Testis (tissue), 3 donors: Measurements from ENCODE around the gene CFAP46. TPM values are rescaled to one million over a fixed set of nuclear protein-coding genes. Genes with fewer than 3 reads are reported as not detected.

ENCODE experiments used
- DNase-seq: peaks from one replicate; pipeline ENCODE4 v3.0.0-alpha.2; 2019
- H3K27ac ChIP-seq, 2 donors: fragments of 200-600 bp; sonication (generic); one replicate each; pipeline ENCODE4 v1.5.1; 2019
- H3K27me3 ChIP-seq: fragments of 200-600 bp; sonication (generic); one replicate; pipeline ENCODE4 v1.5.1; 2019
- H3K36me3 ChIP-seq: fragments of 200-600 bp; sonication (generic); one replicate; pipeline ENCODE4 v1.5.1; 2017; ENCODE audit warnings: low read depth; ENCODE audit errors: missing control alignments
- H3K4me1 ChIP-seq: fragments of 200-600 bp; sonication (generic); one replicate; pipeline ENCODE4 v1.5.1; 2019
- H3K4me3 ChIP-seq, 2 donors: fragments of 200-600 bp; sonication (generic); one replicate each; pipeline ENCODE4 v1.5.1; 2017 to 2019
- H3K9me3 ChIP-seq: fragments of 200-600 bp; sonication (generic); one replicate; pipeline ENCODE4 v1.5.1; 2017
- POLR2A ChIP-seq: fragments of 450-650 bp; IDR thresholded peaks from one replicate; pipeline ENCODE4 v1.6.1; 2017; ENCODE audit warnings: antibody characterized with exemption, mild to moderate bottlenecking, moderate library complexity
- WGBS, 2 donors: methylation state at CpG; one replicate each; pipeline ENCODE4 v1.1.5; 2018; 5-methylcytosine and 5-hydroxymethylcytosine counted together
- intact Hi-C: fragments of 100-400 bp; cut with DNase I; formaldehyde crosslinking; loops from one replicate; pipeline ENCODE4 v1.15.1; 2023; ENCODE audit warnings: low total_unique reads
- polyA plus RNA-seq: library from polyadenylated mRNA; stranded (reverse); fragments of 350-450 nt; fragmentation: Illumina TruSeq; extraction: RNeasy Lipid Tissue Mini Kit (QIAGEN cat#74804); gene quantifications from one replicate; pipeline ENCODE4 v1.2.3, GENCODE V29; 2014; ENCODE audit warnings: low read depth, low replicate concordance; ENCODE audit not compliant: insufficient read depth
- total RNA-seq, 2 donors: library from RNA; depleted of rRNA; stranded (reverse); fragments of >200 nt; gene quantifications; one replicate each; pipeline ENCODE4 v1.2.3, GENCODE V29; 2016
- TF ChIP-seq, protein P1 (sequence below), 3 experiments: fragments of 450-650 bp in 2 of 3; fragments of 200-600 bp in 1 of 3; sonication (generic) in 1 of 3; IDR thresholded peaks; one replicate each; pipeline ENCODE4 v1.5.1; 2016 to 2019; ENCODE audit warnings: antibody characterized with exemption in 3 of 3, mild to moderate bottlenecking in 2 of 3, moderate library complexity in 1 of 3

The CFAP46 gene
- total and polyA plus RNA-seq, 3 donors from 2014 or later: 36.0 to 67.6 (median 59.0) TPM

GRCh38 chr10:132787495-132788179 is 154.7 kb downstream of the CFAP46 start:
- H3K4me1 ChIP-seq: peaks cover 13% of the 10 kb centered on the region
- no peaks in the 10 kb centered on the region for H3K27me3 ChIP-seq
- no peak for DNase-seq
- TF ChIP-seq POLR2A: no peak
- TF ChIP-seq, protein P1, sequence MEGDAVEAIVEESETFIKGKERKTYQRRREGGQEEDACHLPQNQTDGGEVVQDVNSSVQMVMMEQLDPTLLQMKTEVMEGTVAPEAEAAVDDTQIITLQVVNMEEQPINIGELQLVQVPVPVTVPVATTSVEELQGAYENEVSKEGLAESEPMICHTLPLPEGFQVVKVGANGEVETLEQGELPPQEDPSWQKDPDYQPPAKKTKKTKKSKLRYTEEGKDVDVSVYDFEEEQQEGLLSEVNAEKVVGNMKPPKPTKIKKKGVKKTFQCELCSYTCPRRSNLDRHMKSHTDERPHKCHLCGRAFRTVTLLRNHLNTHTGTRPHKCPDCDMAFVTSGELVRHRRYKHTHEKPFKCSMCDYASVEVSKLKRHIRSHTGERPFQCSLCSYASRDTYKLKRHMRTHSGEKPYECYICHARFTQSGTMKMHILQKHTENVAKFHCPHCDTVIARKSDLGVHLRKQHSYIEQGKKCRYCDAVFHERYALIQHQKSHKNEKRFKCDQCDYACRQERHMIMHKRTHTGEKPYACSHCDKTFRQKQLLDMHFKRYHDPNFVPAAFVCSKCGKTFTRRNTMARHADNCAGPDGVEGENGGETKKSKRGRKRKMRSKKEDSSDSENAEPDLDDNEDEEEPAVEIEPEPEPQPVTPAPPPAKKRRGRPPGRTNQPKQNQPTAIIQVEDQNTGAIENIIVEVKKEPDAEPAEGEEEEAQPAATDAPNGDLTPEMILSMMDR (IDR thresholded peaks at IDR 0.05): no peak
- intact Hi-C loops: no loop called here
- WGBS, 2 donors: 1 to 3% methylated on average over 20 to 61 of the region's 80 CpGs
- no peak overlapping the region for H3K27ac ChIP-seq
- no peaks in the 10 kb centered on the region for H3K9me3 ChIP-seq
- H3K4me3 ChIP-seq: peak overlapping the region; percentile 6 to 34
- no peaks in the 10 kb centered on the region for H3K36me3 ChIP-seq

- Histone ChIP-seq H3K27ac (no peak overlapping the region), H3K9me3 (no peaks in the 10 kb centered on the region), H3K4me3 (peak overlapping the region in 1 of 2 donors; percentile 34), H3K27me3 (no peaks in the 10 kb centered on the region), H3K36me3 (no peaks in the 10 kb centered on the region), H3K4me1 (peaks cover 13% of the 10 kb centered on the region)
- no peak for DNase-seq
- WGBS, 2 donors: 3% methylated on average over 18 to 73 of the region's 80 CpGs
- TF ChIP-seq, protein P1 (IDR thresholded peaks at IDR 0.05): no peak
- no peak for TF ChIP-seq POLR2A
- intact Hi-C loops: no loop called here
Measured at GRCh38 chr10:132786884-132787494, 155.4 kb downstream of the CFAP46 start.

DNA sequence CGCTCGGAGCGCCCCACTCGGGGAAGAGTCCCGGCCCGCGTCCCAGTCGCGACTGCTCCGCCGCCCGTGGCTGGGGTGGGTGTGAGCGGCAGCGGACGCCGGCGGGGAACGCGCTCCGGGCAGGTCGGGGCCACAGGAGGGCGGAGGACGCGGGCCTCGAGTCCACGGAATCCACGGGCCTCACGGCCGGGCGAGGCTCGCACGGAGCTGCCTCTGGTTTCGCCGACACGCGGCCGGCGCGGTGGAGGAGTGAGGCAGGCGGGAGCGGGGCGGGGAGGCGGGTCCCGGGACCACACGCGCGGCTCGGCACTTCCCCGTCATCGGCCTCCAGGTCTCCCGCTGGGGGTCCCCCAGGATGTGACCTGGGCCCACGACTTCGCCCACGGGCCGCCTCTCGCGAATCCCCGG is 155.9 kb downstream of the CFAP46 start:
- no peak overlapping the region for H3K27ac ChIP-seq
- no peaks in the 10 kb centered on the region for H3K9me3 ChIP-seq
- H3K4me3 ChIP-seq: peak overlapping the region in 1 of 2 donors; percentile 34
- H3K27me3 ChIP-seq: no peaks in the 10 kb centered on the region
- intact Hi-C loops: no loop called here
- peaks cover 13% of the 10 kb centered on the region for H3K4me1 ChIP-seq
- H3K36me3 ChIP-seq: no peaks in the 10 kb centered on the region
- 2% methylated on average over 47 to 53 of the region's 58 CpGs for WGBS, 2 donors
- no peak for TF ChIP-seq POLR2A
- TF ChIP-seq, protein P1 (IDR thresholded peaks at IDR 0.05): no peak
- no peak for DNase-seq

DNA sequence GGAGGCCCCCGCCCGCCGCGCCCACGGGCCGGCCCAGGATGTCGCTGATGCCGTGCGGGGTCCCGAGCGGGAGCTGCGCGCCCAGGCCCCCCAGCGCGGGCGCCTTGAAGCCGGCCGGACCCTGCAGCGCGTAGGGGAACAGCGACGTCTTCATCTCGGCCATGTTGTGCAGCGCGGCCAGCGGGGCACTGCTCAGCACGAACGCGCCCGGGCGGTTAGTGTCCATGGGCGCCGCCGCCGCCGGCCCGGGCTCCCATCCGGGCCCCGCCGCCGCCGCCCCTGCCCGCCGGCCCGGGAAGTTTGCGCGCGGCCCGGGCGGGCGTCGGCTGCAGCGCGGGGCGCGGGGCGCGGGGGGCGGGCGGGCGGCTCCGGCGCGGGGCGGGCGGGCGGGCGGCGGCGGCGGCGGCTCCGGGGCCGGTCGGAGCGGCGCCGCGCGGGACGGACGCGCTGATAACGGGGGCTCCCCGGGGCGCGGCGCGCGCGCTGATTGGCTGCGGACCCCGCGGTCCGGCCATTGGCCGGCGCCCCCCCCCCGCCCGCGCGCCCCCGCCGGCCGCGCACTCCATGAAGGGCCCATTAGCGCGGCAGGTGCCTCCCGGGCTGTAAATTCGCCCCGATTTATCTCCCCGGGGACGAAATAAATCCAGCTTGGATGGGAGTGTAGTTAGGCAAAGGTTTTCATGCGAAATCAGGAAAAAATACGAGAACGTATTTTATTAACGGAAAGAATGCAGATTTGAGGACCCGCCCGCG is 156.5 kb downstream of the CFAP46 start, which contains the start of gene NKX6-2:
NKX6-2 (minus strand) TSS at position 425 of the 753 bp plus-strand sequence; CDS start at position 226, 199 bp downstream.
- WGBS, 2 donors: 2 to 9% methylated on average over 7 to 111 of the region's 119 CpGs
- intact Hi-C loops: no loop called here
- Histone ChIP-seq H3K4me3 (peak within 1 kb of the TSS in 1 of 2 donors; percentile 43), H3K9me3 (no peaks in the 10 kb centered on the region), H3K27ac (no peak within 1 kb of the TSS), H3K27me3 (no peaks in the 10 kb centered on the region), H3K4me1 (peaks cover 13% of the 10 kb centered on the region), H3K36me3 (no peaks in the 10 kb centered on the region)
- DNase-seq: no peak
- no peak for TF ChIP-seq POLR2A
- TF ChIP-seq, protein P1 (IDR thresholded peaks at IDR 0.05): no peak
